Measurements from ENCODE around the gene SMARCA2.

SMARCA2 gene

GRCh38 chr9:2193552-2193951 is 178.4 kb downstream of the SMARCA2 start:
- no peaks in the 10 kb centered on the region for H3K27me3 ChIP-seq (ENCODE audit: control insufficient read depth in 1 of 2, insufficient read depth in 2 of 2, low read length in 2 of 2)
- no peaks in the 10 kb centered on the region for H3K9me3 ChIP-seq (ENCODE audit: control insufficient read depth in 1 of 2, low read length in 2 of 2)
- no peak overlapping the region for H3K4me3 ChIP-seq (ENCODE audit: low read depth in 1 of 2, low read length in 2 of 2)
- peaks cover 37 to 59% of the 10 kb centered on the region in 2 donors for H3K36me3 ChIP-seq (ENCODE audit: control insufficient read depth in 1 of 2, insufficient read depth in 2 of 2, low read length in 2 of 2)
- no peak overlapping the region for H3K9ac ChIP-seq (ENCODE audit: low read depth in 1 of 2, low read length in 2 of 2)
- no peaks in the 10 kb centered on the region for H3K4me1 ChIP-seq (ENCODE audit: control insufficient read depth in 1 of 2, insufficient read depth in 2 of 2, low read length in 2 of 2)
- H3K27ac ChIP-seq (ENCODE audit: low read depth, low read length), result no peak overlapping the region

- Histone ChIP-seq H3K27ac (ENCODE audit: low read depth, low read length) (no peak overlapping the region), H3K9me3 (ENCODE audit: control insufficient read depth in 1 of 2, low read length in 2 of 2) (no peaks in the 10 kb centered on the region), H3K4me3 (ENCODE audit: low read depth in 1 of 2, low read length in 2 of 2) (no peak overlapping the region), H3K36me3 (ENCODE audit: control insufficient read depth in 1 of 2, insufficient read depth in 2 of 2, low read length in 2 of 2) (peaks cover 24 to 44% of the 10 kb centered on the region in 2 donors), H3K27me3 (ENCODE audit: control insufficient read depth in 1 of 2, insufficient read depth in 2 of 2, low read length in 2 of 2) (no peaks in the 10 kb centered on the region), H3K9ac (ENCODE audit: low read depth in 1 of 2, low read length in 2 of 2) (no peak overlapping the region), H3K4me1 (ENCODE audit: control insufficient read depth in 1 of 2, insufficient read depth in 2 of 2, low read length in 2 of 2) (no peaks in the 10 kb centered on the region)
Observed at GRCh38 chr9:2195211-2195610, 180.1 kb downstream of the SMARCA2 start.

- Histone ChIP-seq H3K4me1 (ENCODE audit: control insufficient read depth in 1 of 2, insufficient read depth in 2 of 2, low read length in 2 of 2) (no peaks in the 10 kb centered on the region), H3K4me3 (ENCODE audit: low read depth in 1 of 2, low read length in 2 of 2) (no peak overlapping the region), H3K9me3 (ENCODE audit: control insufficient read depth in 1 of 2, low read length in 2 of 2) (no peaks in the 10 kb centered on the region), H3K27me3 (ENCODE audit: control insufficient read depth in 1 of 2, insufficient read depth in 2 of 2, low read length in 2 of 2) (no peaks in the 10 kb centered on the region), H3K27ac (ENCODE audit: low read depth, low read length) (no peak overlapping the region), H3K9ac (ENCODE audit: low read depth in 1 of 2, low read length in 2 of 2) (no peak overlapping the region), H3K36me3 (ENCODE audit: control insufficient read depth in 1 of 2, insufficient read depth in 2 of 2, low read length in 2 of 2) (peaks cover 14 to 33% of the 10 kb centered on the region in 2 donors)
Observed at GRCh38 chr9:2196757-2197156, 181.6 kb downstream of the SMARCA2 start.

- no peaks in the 10 kb centered on the region for H3K27me3 ChIP-seq (ENCODE audit: control insufficient read depth in 1 of 2, insufficient read depth in 2 of 2, low read length in 2 of 2)
- peaks cover 7 to 15% of the 10 kb centered on the region in 2 donors for H3K36me3 ChIP-seq (ENCODE audit: control insufficient read depth in 1 of 2, insufficient read depth in 2 of 2, low read length in 2 of 2)
- no peaks in the 10 kb centered on the region for H3K9me3 ChIP-seq (ENCODE audit: control insufficient read depth in 1 of 2, low read length in 2 of 2)
- no peak overlapping the region for H3K27ac ChIP-seq (ENCODE audit: low read depth, low read length)
- no peaks in the 10 kb centered on the region for H3K4me1 ChIP-seq (ENCODE audit: control insufficient read depth in 1 of 2, insufficient read depth in 2 of 2, low read length in 2 of 2)
- H3K4me3 ChIP-seq (ENCODE audit: low read depth in 1 of 2, low read length in 2 of 2), result no peak overlapping the region
- H3K9ac ChIP-seq (ENCODE audit: low read depth in 1 of 2, low read length in 2 of 2), result no peak overlapping the region
Observed at GRCh38 chr9:2198956-2199635, 183.9 kb downstream of the SMARCA2 start.

- Histone ChIP-seq H3K4me1 (ENCODE audit: control insufficient read depth in 1 of 2, insufficient read depth in 2 of 2, low read length in 2 of 2) (no peaks in the 10 kb centered on the region), H3K27ac (ENCODE audit: low read depth, low read length) (no peak overlapping the region), H3K9me3 (ENCODE audit: control insufficient read depth in 1 of 2, low read length in 2 of 2) (no peaks in the 10 kb centered on the region), H3K9ac (ENCODE audit: low read depth in 1 of 2, low read length in 2 of 2) (no peak overlapping the region), H3K27me3 (ENCODE audit: control insufficient read depth in 1 of 2, insufficient read depth in 2 of 2, low read length in 2 of 2) (no peaks in the 10 kb centered on the region), H3K36me3 (ENCODE audit: control insufficient read depth in 1 of 2, insufficient read depth in 2 of 2, low read length in 2 of 2) (peaks cover 3 to 12% of the 10 kb centered on the region in 2 donors), H3K4me3 (ENCODE audit: low read depth in 1 of 2, low read length in 2 of 2) (no peak overlapping the region)
Observed at GRCh38 chr9:2199999-2200796, 185.1 kb downstream of the SMARCA2 start.

- H3K27ac ChIP-seq (ENCODE audit: low read depth, low read length), result no peak overlapping the region
- H3K4me3 ChIP-seq (ENCODE audit: low read depth in 1 of 2, low read length in 2 of 2), result no peak overlapping the region
- H3K36me3 ChIP-seq (ENCODE audit: control insufficient read depth in 1 of 2, insufficient read depth in 2 of 2, low read length in 2 of 2), result no peaks in the 10 kb centered on the region
- H3K9me3 ChIP-seq (ENCODE audit: control insufficient read depth in 1 of 2, low read length in 2 of 2), result no peaks in the 10 kb centered on the region
- no peaks in the 10 kb centered on the region for H3K4me1 ChIP-seq (ENCODE audit: control insufficient read depth in 1 of 2, insufficient read depth in 2 of 2, low read length in 2 of 2)
- H3K27me3 ChIP-seq (ENCODE audit: control insufficient read depth in 1 of 2, insufficient read depth in 2 of 2, low read length in 2 of 2), result no peaks in the 10 kb centered on the region
- H3K9ac ChIP-seq (ENCODE audit: low read depth in 1 of 2, low read length in 2 of 2), result no peak overlapping the region
Observed at GRCh38 chr9:2208465-2208864, 193.3 kb downstream of the SMARCA2 start.

- Histone ChIP-seq H3K4me3 (ENCODE audit: low read depth in 1 of 2, low read length in 2 of 2) (no peak overlapping the region), H3K9ac (ENCODE audit: low read depth in 1 of 2, low read length in 2 of 2) (no peak overlapping the region), H3K4me1 (ENCODE audit: control insufficient read depth in 1 of 2, insufficient read depth in 2 of 2, low read length in 2 of 2) (no peaks in the 10 kb centered on the region), H3K27ac (ENCODE audit: low read depth, low read length) (no peak overlapping the region), H3K9me3 (ENCODE audit: control insufficient read depth in 1 of 2, low read length in 2 of 2) (no peaks in the 10 kb centered on the region), H3K27me3 (ENCODE audit: control insufficient read depth in 1 of 2, insufficient read depth in 2 of 2, low read length in 2 of 2) (no peaks in the 10 kb centered on the region), H3K36me3 (ENCODE audit: control insufficient read depth in 1 of 2, insufficient read depth in 2 of 2, low read length in 2 of 2) (no peaks in the 10 kb centered on the region)
Observed at GRCh38 chr9:2208991-2209390, 193.8 kb downstream of the SMARCA2 start.

GRCh38 chr9:2209400-2209799 is 194.3 kb downstream of the SMARCA2 start:
- H3K9ac ChIP-seq (ENCODE audit: low read depth in 1 of 2, low read length in 2 of 2), result no peak overlapping the region
- no peaks in the 10 kb centered on the region for H3K36me3 ChIP-seq (ENCODE audit: control insufficient read depth in 1 of 2, insufficient read depth in 2 of 2, low read length in 2 of 2)
- no peaks in the 10 kb centered on the region for H3K4me1 ChIP-seq (ENCODE audit: control insufficient read depth in 1 of 2, insufficient read depth in 2 of 2, low read length in 2 of 2)
- H3K9me3 ChIP-seq (ENCODE audit: control insufficient read depth in 1 of 2, low read length in 2 of 2), result no peaks in the 10 kb centered on the region
- no peak overlapping the region for H3K27ac ChIP-seq (ENCODE audit: low read depth, low read length)
- no peak overlapping the region for H3K4me3 ChIP-seq (ENCODE audit: low read depth in 1 of 2, low read length in 2 of 2)
- no peaks in the 10 kb centered on the region for H3K27me3 ChIP-seq (ENCODE audit: control insufficient read depth in 1 of 2, insufficient read depth in 2 of 2, low read length in 2 of 2)

- Histone ChIP-seq H3K27me3 (ENCODE audit: control insufficient read depth in 1 of 2, insufficient read depth in 2 of 2, low read length in 2 of 2) (no peaks in the 10 kb centered on the region), H3K9ac (ENCODE audit: low read depth in 1 of 2, low read length in 2 of 2) (no peak overlapping the region), H3K4me3 (ENCODE audit: low read depth in 1 of 2, low read length in 2 of 2) (no peak overlapping the region), H3K9me3 (ENCODE audit: control insufficient read depth in 1 of 2, low read length in 2 of 2) (no peaks in the 10 kb centered on the region), H3K27ac (ENCODE audit: low read depth, low read length) (no peak overlapping the region), H3K36me3 (ENCODE audit: control insufficient read depth in 1 of 2, insufficient read depth in 2 of 2, low read length in 2 of 2) (no peaks in the 10 kb centered on the region), H3K4me1 (ENCODE audit: control insufficient read depth in 1 of 2, insufficient read depth in 2 of 2, low read length in 2 of 2) (no peaks in the 10 kb centered on the region)
Observed at GRCh38 chr9:2210201-2210600, 195.1 kb downstream of the SMARCA2 start.

- H3K27me3 ChIP-seq (ENCODE audit: control insufficient read depth in 1 of 2, insufficient read depth in 2 of 2, low read length in 2 of 2), result no peaks in the 10 kb centered on the region
- no peak overlapping the region for H3K9ac ChIP-seq (ENCODE audit: low read depth in 1 of 2, low read length in 2 of 2)
- H3K27ac ChIP-seq (ENCODE audit: low read depth, low read length), result no peak overlapping the region
Observed at GRCh38 chr9:2213830-2214468, 198.8 kb downstream of the SMARCA2 start.

More at GRCh38 chr9:2213830-2214468, 198.8 kb downstream of the SMARCA2 start:
- H3K36me3 ChIP-seq (ENCODE audit: control insufficient read depth in 1 of 2, insufficient read depth in 2 of 2, low read length in 2 of 2), result no peaks in the 10 kb centered on the region
- H3K4me3 ChIP-seq (ENCODE audit: low read depth in 1 of 2, low read length in 2 of 2), result no peak overlapping the region
- no peaks in the 10 kb centered on the region for H3K9me3 ChIP-seq (ENCODE audit: control insufficient read depth in 1 of 2, low read length in 2 of 2)
- H3K4me1 ChIP-seq (ENCODE audit: control insufficient read depth in 1 of 2, insufficient read depth in 2 of 2, low read length in 2 of 2), result no peaks in the 10 kb centered on the region

All from duodenal mucosa (tissue), 2 donors.